Suppressor macrophage treated with lipopolysaccharide for 4 hours (primary cell): ENCODE data around the gene C16orf89.
A peak's percentile ranks its signal among the peaks of the same experiment; 100 is the strongest.
"Not testable (repeated sequence)": the region's sequence is repeated elsewhere in the genome, so short reads cannot be mapped to it uniquely, and the experiment has no call there.

Source experiments
- DNase-seq: peaks from one replicate; pipeline ENCODE4 v3.0.0-alpha.2; 2020

Gene C16orf89

GRCh38 chr16:5084099-5084731 is 18.5 kb upstream of the C16orf89 start:
- DNase-seq, result not testable (repeated sequence)

DNA sequence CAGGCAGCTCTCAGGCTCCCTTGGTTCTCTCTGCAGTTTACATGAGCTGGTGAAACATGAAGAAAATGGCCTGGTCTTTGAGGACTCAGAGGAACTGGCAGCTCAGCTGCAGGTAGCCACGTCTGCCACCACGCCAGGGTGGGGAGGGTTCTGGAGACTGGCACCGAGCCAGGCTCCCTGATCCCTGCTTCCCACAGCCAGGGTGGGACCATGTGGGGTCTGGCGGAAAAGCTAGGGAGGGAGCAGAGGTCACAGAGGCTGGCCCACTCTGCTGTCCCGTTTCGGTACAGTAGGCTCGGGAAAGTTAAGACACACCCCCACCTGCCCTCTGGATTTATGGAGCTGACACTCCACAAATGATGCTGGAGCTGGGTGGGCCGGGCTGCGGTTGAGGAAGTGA is 17.9 kb upstream of the C16orf89 start:
- DNase-seq, result not testable (repeated sequence)

- DNase-seq, result not testable (repeated sequence)
Observed at GRCh38 chr16:5080996-5081395, 15.2 kb upstream of the C16orf89 start.

GRCh38 chr16:5080461-5080860 is 14.7 kb upstream of the C16orf89 start:
- DNase-seq, result not testable (repeated sequence)

- DNase-seq, result no peak
Observed at GRCh38 chr16:5078626-5079025, 12.9 kb upstream of the C16orf89 start.

DNA sequence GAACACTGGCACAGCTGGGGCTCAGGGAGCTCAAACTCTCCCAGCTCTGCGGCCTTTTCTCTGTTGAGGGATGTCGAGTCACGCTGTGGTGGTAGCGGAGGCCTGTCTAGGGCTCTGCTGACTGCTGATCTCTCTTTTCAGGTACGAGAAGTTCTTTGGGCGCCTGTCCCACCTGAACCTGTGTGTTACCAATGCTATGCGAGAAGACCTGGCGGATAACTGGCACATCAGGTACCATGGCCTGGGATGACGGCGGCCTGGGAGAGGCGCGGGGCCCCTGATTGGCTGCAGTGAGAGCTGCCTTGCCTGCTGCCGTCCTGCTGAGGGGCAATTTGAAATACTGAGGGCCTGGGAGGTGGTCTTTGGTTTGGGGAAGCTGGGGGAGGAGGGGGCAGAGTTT is 11.5 kb upstream of the C16orf89 start:
- DNase-seq, result no peak

- DNase-seq, result no peak
Observed at GRCh38 chr16:5075637-5076036, 9.9 kb upstream of the C16orf89 start.

DNA sequence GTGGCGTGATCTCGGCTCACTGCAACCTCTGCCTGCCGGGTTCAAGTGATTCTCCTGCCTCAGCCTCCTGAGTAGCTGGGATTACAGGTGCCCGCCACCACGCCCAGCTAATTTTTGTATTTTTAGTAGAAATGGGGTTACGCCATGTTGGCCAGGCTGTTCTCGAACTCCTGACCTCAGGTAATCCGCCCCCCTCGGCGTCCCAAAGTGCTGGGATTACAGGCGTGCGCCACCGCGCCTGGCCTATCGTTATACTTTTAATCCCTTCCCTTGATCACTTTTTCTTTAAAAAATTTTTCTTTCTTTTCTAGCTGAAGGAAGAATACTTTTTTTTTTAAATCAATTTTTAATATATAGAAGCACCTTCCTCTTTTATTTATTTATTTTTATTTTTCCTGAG is 8.0 kb upstream of the C16orf89 start:
- not testable (repeated sequence) for DNase-seq

DNA sequence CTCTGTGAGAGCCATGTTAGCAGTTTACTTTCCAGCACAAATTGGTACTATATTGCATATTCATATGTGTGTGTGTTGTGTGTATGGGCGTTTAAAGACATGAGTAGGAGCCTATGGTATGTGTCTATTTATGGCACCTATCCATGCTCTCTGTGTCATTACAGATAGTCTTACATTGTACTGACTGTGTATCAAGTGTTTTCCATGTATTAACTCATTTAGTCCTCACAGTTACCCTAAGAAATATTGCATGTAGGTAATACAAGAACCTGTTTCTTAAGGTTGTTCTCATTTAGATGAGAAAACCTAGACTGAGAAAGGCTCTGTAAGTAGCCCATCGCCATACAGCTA is 7.5 kb upstream of the C16orf89 start:
- no peak for DNase-seq

DNA sequence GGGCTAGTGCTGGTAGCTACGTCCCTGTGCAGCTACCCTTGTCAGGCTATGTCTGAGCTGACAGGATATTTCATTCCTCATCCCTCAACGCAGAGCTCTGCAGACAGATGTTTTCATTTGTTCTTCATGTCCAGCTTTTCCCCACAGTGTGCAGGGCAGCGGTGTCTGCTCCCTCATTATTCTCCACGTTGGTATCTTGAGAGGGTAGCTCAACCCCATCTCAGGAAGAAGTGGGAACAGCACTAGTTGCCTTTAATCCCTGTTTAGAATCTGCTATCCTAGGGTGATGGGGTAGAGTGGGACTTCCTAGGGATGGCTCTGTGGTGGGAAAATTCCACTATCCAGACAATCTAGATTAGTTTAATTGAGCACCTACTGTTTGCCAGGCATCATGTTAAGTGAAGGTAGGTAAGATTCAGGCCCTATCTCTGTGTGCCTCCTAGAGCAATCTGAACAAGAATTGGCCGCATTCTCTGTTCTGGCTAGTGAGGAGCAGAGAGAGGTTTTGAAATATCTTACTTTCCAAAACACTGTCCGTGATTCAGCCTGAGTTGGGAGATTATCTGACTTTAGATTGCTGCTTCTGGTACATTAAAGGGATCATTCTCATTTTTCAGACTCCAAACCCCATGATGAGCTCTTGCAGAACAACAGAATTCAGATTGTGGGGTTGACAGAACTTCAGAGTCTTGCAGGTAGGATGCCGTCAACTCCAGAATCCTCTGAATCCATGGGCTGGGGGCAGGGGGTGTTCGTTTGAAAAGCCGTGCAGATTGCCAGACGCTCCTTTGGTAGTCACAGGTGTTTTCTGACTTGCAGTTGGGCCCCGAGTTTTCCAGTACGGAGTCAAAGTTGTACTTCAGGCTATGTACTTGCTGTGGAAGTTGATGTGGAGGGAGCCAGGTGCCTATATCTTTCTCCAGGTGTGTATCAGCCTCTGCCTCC is 6.8 kb upstream of the C16orf89 start:
- DNase-seq, result no peak

- peak; percentile 93 for DNase-seq
Observed at GRCh38 chr16:5071681-5072333, 6.1 kb upstream of the C16orf89 start, which contains the start of gene ALG1. Gene ALG1, plus strand, starts transcription at chr16:5071843. Its CDS starts 7 bp downstream, at chr16:5071850.

GRCh38 chr16:5071341-5071680 is 5.6 kb upstream of the C16orf89 start:
- DNase-seq, result no peak

DNA sequence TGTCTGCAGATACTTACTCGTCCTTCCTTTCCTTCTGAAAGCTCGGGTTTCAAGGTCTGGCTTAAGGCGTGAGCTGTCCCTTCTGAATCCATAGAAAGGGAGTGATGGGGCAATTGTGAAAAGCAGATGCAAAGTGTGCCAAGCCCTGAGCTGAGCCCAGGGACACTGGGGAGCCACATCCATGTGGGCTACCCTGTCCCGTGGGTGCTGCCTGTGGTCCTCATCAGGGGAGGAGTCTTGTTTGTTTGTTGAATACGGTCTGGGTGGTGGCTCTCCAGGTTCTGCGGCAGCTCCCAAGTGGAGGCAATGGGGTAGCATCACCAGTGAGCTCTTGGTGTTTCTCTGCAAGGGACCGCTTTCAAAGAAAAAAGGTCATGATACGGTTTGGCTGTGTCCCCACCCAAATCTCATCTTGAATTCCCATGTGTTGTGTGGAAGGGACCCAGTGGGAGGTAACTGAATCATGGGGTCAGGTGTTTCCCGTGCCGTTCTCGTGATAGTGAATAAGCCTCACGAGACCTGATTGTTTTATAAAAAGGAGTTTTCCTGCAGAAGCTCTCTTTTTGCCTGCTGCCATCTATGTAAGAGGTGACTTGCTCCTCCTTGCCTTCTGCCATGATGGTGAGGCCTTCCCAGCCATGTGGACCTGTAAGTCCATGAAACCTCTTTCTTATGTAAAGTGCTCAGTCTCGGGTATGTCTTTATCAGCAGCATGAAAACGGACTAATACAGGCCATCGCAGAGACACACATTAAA is 4.9 kb upstream of the C16orf89 start:
- no peak for DNase-seq

GRCh38 chr16:5069854-5070253 is 4.1 kb upstream of the C16orf89 start:
- DNase-seq, result no peak

DNA sequence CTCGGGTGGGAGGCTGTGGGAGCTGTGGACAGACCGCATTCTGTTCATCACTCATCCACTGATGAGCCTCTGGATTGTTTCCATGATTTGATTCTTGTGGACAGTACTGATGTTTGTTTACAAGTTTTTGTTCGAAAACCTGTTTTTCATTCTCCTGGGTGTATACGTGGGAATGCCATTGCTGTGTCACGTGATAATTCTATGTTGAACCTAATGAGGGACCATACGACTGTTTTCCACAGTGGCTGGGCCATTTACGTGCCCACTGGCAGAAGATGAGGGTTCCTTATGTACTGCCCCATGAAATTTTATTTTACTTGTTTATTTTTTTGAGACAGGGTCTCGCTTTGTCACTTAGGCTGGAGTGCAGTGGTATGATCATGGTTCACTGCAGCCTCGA is 3.3 kb upstream of the C16orf89 start:
- no peak for DNase-seq

- DNase-seq, result no peak
Observed at GRCh38 chr16:5066511-5066910, 755 bp upstream of the C16orf89 start.

GRCh38 chr16:5065326-5065725 is 430 bp downstream of the C16orf89 start:
- DNase-seq, result no peak

DNA sequence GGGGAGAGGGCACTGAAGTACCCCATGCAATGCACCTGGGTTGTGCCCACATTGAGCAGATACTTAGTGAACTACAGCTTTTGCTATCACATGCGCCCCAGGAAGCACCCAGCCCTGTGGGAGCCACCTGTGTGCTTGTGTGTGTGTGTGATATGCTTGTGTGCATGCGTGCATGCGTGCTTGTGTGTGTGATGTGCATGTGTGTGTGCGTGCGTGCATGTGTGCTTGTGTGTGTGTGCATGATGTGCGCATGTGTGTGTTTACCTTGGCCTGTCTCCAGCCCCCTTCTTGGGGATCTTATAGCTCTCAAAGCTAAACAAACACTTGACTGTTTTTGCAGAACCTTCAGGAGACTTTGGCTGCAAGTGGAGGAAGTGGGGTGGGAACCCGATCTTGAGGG is 841 bp downstream of the C16orf89 start:
- no peak for DNase-seq

DNA sequence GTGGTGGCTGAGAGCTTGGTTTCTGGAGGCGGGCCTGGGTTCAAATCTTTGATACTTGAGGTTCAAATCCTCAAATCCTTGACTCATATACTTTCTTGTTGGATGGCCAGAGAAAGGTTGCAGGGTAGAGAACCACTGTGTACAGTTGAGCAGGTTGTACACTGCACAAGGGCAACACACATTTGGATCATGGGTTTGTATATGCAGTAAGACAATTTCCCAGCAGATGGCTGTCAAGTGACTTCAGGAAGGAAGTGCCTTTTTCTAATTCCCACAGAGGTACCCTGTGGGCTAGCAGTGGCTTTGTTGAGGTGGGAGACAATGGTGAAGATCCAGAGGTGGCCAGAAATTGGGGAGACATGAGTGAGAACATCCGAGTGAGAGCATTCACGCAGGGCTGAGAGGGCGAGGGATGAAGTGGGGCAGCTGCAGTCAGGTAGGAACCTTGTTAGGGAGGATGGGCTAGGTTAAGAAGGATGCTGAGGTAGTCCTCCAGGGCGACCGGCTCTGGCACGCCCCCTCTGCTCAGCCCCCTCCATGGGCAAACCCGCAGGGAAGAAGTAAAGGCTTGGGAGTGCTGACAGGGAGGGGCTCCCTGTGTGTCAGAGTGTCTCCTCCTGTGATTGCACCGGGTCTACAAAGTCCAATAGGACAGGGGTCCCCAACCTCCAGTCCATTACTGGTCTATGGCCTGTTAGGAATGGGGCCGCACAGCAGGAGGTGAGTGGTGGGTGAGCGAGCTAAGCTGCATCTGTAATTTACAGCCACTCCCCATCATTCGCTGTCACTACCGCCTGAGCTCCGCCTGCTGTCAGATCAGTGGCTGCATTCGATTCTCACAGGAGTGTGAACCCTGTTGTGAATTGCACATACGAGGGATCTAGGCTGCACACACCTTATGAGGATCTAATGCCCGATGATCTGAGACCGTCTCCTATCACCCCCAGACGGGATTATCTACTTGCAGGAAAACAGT is 2.7 kb downstream of the C16orf89 start:
- DNase-seq, result no peak

- DNase-seq, result no peak
Observed at GRCh38 chr16:5062051-5062450, 3.7 kb downstream of the C16orf89 start.

DNA sequence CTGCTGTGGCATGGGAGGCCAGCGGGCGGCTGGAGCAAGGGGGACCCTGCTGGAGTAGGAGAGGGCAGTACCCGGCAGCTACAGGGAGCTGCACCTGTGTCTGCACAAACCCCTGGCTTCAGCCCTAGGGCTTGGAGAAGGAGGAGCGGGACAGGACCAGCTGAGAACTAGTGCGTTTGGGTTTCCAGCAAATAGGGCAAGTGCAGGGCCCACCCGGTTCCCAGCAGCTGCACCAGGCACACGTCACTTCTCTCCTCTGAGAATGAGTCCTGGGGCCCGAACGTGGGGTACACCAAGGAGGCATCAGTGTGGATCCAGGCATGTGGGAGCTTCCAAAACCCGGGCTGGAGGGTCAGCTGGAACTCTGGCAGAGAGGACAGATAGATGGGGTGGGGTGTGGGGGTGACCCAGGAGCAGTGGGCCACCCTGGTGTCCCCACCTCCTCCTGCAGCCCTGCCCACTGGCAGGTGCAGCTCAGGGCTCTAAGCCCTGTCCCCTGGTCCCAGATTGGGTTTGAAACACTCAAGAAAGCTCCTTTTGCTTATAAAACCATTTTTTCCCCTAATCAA is 5.6 kb downstream of the C16orf89 start:
- DNase-seq, result no peak
